H9 (cell line): ENCODE results near the gene STX16. TPM values are rescaled to one million over a fixed set of nuclear protein-coding genes. Genes with fewer than 3 reads are reported as not detected.

Source experiments
- DNase-seq: peaks from one replicate; pipeline ENCODE4 v3.0.0-alpha.2; 2017
- H2AFZ ChIP-seq: one replicate; pipeline ENCODE4 v1.6.1; 2013; ENCODE audit warnings: mild to moderate bottlenecking, low read length, control low read depth, moderate library complexity
- H2AK5ac ChIP-seq: 2 replicates; pipeline ENCODE4 v1.6.1; 2013; ENCODE audit warnings: low read length, control low read depth, mixed read lengths; ENCODE audit not compliant: insufficient read length
- H2BK120ac ChIP-seq: one replicate; pipeline ENCODE4 v1.6.1; 2013; ENCODE audit warnings: low read depth, mild to moderate bottlenecking, low read length, control low read depth, inconsistent platforms; ENCODE audit not compliant: poor library complexity, severe bottlenecking
- H2BK12ac ChIP-seq: 2 replicates; pipeline ENCODE4 v1.6.1; 2013; ENCODE audit warnings: low read length, control low read depth, mixed read lengths, low read depth; ENCODE audit not compliant: insufficient read length
- H2BK15ac ChIP-seq: 2 replicates; pipeline ENCODE4 v1.6.1; 2013; ENCODE audit warnings: low read depth, low read length, control low read depth
- H2BK20ac ChIP-seq: one replicate; pipeline ENCODE4 v1.6.1; 2013; ENCODE audit warnings: low read depth, mild to moderate bottlenecking, low read length, control low read depth, inconsistent platforms; ENCODE audit not compliant: poor library complexity, severe bottlenecking
- H2BK5ac ChIP-seq: 2 replicates; pipeline ENCODE4 v1.6.1; 2013; ENCODE audit warnings: low read length, control low read depth, mixed read lengths; ENCODE audit not compliant: insufficient read length
- H3K14ac ChIP-seq: 2 replicates; pipeline ENCODE4 v1.6.1; 2013; ENCODE audit warnings: low read length, control low read depth; ENCODE audit not compliant: insufficient read depth
- H3K18ac ChIP-seq: 2 replicates; pipeline ENCODE4 v1.6.1; 2013; ENCODE audit warnings: low read depth, mild to moderate bottlenecking, mixed read lengths, low read length, control low read depth; ENCODE audit not compliant: insufficient read length
- H3K23ac ChIP-seq: 2 replicates; pipeline ENCODE4 v1.6.1; 2013; ENCODE audit warnings: low read length, control low read depth, mixed read lengths, low read depth; ENCODE audit not compliant: insufficient read length
- H3K23me2 ChIP-seq: 2 replicates; pipeline ENCODE4 v1.6.1; 2013; ENCODE audit warnings: low read depth, mild to moderate bottlenecking, mixed read lengths, low read length, control low read depth; ENCODE audit not compliant: insufficient read length, poor library complexity, severe bottlenecking
- H3K27ac ChIP-seq: 2 replicates; pipeline ENCODE4 v1.5.1; 2013; ENCODE audit warnings: low read length, control low read depth, mixed read lengths, low read depth; ENCODE audit not compliant: insufficient read length
- H3K27me3 ChIP-seq: 2 replicates; pipeline ENCODE4 v1.6.1; 2013; ENCODE audit warnings: low read length, control low read depth, inconsistent platforms; ENCODE audit not compliant: insufficient read depth
- H3K4ac ChIP-seq: 2 replicates; pipeline ENCODE4 v1.6.1; 2013; ENCODE audit warnings: low read depth, mild to moderate bottlenecking, control low read depth, inconsistent platforms, low read length, moderate library complexity
- H3K4me1 ChIP-seq: 2 replicates; pipeline ENCODE4 v1.6.1; 2013; ENCODE audit warnings: low read length, control low read depth, inconsistent platforms; ENCODE audit not compliant: insufficient read depth
- H3K4me2 ChIP-seq: 2 replicates; pipeline ENCODE4 v1.6.1; 2013; ENCODE audit warnings: low read length, control low read depth, mixed read lengths; ENCODE audit not compliant: insufficient read length, insufficient read depth
- H3K56ac ChIP-seq: 2 replicates; pipeline ENCODE4 v1.6.1; 2013; ENCODE audit warnings: low read depth, mild to moderate bottlenecking, mixed read lengths, low read length, control low read depth; ENCODE audit not compliant: insufficient read length
- H3K79me1 ChIP-seq: 2 replicates; pipeline ENCODE4 v1.6.1; 2013; ENCODE audit warnings: low read depth, mild to moderate bottlenecking, moderate library complexity, low read length, control low read depth, inconsistent platforms; ENCODE audit not compliant: insufficient read depth, poor library complexity, severe bottlenecking
- H3K79me2 ChIP-seq: 2 replicates; pipeline ENCODE4 v1.6.1; 2013; ENCODE audit warnings: low read length, control low read depth, inconsistent platforms; ENCODE audit not compliant: insufficient read depth
- H3K9ac ChIP-seq: 2 replicates; pipeline ENCODE4 v1.6.1; 2013; ENCODE audit warnings: low read length, control low read depth, mixed read lengths; ENCODE audit not compliant: insufficient read length; ENCODE audit errors: extremely low read depth
- H3K9me3 ChIP-seq: one replicate; pipeline ENCODE4 v1.6.1; 2013; ENCODE audit warnings: low read depth, low read length, inconsistent platforms; ENCODE audit not compliant: control insufficient read depth
- H3T11ph ChIP-seq: one replicate; pipeline ENCODE4 v1.6.1; 2013; ENCODE audit warnings: mild to moderate bottlenecking, low read length, control low read depth, inconsistent platforms
- H4K20me1 ChIP-seq: one replicate; pipeline ENCODE4 v1.6.1; 2013; ENCODE audit not compliant: control insufficient read depth, insufficient read length, insufficient read depth
- H4K5ac ChIP-seq: 2 replicates; pipeline ENCODE4 v1.6.1; 2013; ENCODE audit warnings: low read depth, mild to moderate bottlenecking, mixed read lengths, low read length, control low read depth; ENCODE audit not compliant: insufficient read length
- H4K8ac ChIP-seq: replicated peaks from 2 replicates; pipeline ENCODE4 v1.6.1; 2013; ENCODE audit warnings: low read length, control low read depth, mixed read lengths, low read depth; ENCODE audit not compliant: insufficient read length
- H4K91ac ChIP-seq: 2 replicates; pipeline ENCODE4 v1.6.1; 2013; ENCODE audit warnings: low read depth, mild to moderate bottlenecking, moderate library complexity, mixed read lengths, low read length, control low read depth; ENCODE audit not compliant: insufficient read length
- H3K27ac Mint-ChIP-seq, 3 experiments: 2 replicates in 2 of 3; 3 replicates in 1 of 3; pipeline ENCODE4 v1.8.0; 2020 to 2021; ENCODE audit warnings: mixed read lengths in 3 of 3, mild to moderate bottlenecking in 1 of 3, moderate library complexity in 1 of 3
- H3K27me3 Mint-ChIP-seq: 2 replicates; pipeline ENCODE4 v1.8.0; 2021; ENCODE audit warnings: low read depth, mild to moderate bottlenecking, moderate library complexity, mixed read lengths
- H3K36me3 Mint-ChIP-seq, 3 experiments: 2 replicates in 2 of 3; 3 replicates in 1 of 3; pipeline ENCODE4 v1.8.0; 2020 to 2021; ENCODE audit warnings: low read depth in 3 of 3, mixed read lengths in 3 of 3; ENCODE audit not compliant: insufficient read depth in 1 of 3
- H3K4me1 Mint-ChIP-seq, 2 experiments: 2 replicates each; pipeline ENCODE4 v1.8.0; 2020; ENCODE audit warnings: mixed read lengths in 2 of 2
- H3K4me3 Mint-ChIP-seq, 2 experiments: 2 replicates in 1 of 2; 3 replicates in 1 of 2; pipeline ENCODE4 v1.8.0; 2020 to 2021; ENCODE audit warnings: mild to moderate bottlenecking in 2 of 2, mixed read lengths in 2 of 2, moderate library complexity in 1 of 2
- H3K9me3 Mint-ChIP-seq, 2 experiments: 2 replicates in 1 of 2; 3 replicates in 1 of 2; pipeline ENCODE4 v1.8.0; 2020; ENCODE audit warnings: mild to moderate bottlenecking in 2 of 2, mixed read lengths in 2 of 2, moderate library complexity in 1 of 2
- WGBS: extraction: QIAGEN DNeasy Blood & Tissue Kit; methylation state at CpG from one replicate; pipeline ENCODE4 v1.1.7; 2013; ENCODE audit warnings: missing lambda C conversion rate, low lambda C conversion rate, mixed read lengths; ENCODE audit not compliant: insufficient read length; ENCODE audit errors: extremely low coverage; 5-methylcytosine and 5-hydroxymethylcytosine counted together
- total RNA-seq: library from RNA; stranded (reverse); gene quantifications from 2 replicates; pipeline ENCODE4 v1.2.1, GENCODE V29; 2021
- TF ChIP-seq, protein P1 (sequence below): fragments of 200-600 bp; sonication (generic); conservative IDR thresholded peaks from 3 replicates; pipeline ENCODE4 v1.8.0; 2021; ENCODE audit warnings: antibody characterized with exemption, mild to moderate bottlenecking

STX16 gene
- total RNA-seq, 1 experiment from 2014 or later: 87.8 TPM

DNA sequence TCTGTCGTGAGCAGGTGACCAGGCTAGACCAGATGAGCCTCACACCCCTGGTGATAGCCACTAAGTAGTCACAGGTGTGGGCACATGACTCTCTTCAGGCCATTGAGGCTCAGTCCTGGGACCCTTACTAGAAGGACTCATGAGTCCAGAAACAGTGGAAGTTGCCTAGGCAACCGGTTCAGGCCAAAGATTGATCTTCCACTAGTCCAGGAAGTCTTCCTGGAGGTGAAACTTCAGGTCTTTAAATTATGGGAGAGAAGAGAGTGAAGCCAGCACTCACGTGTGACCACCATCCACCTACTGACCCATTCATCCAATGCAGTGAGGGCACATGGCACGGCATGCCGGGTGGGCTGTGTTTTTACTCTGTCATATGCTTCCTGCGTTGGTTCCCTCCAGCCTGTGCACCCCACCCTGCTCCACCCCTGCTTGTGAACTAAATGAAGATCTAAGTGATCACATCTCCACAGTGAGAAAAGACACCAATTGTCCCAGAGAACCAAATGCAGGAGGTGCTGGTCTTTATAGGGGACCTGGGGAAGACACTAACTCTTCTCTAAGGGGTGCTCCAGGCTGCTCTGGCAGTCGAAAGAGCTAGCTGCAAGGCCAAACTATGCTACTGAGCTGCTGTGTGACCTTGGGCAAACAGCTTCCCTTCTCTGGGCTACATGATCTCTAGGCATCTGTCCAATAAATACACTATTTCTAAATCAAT is 12.5 kb upstream of the STX16 start:
- Histone ChIP-seq H3K27me3 (no peaks in the 10 kb centered on the region), H4K5ac (no peak overlapping the region), H3K4ac (no peak overlapping the region), H2BK15ac (no peak overlapping the region), H2AK5ac (no peak overlapping the region), H3K4me1 (no peaks in the 10 kb centered on the region), H3K18ac (no peak overlapping the region), H2AFZ (no peak overlapping the region), H2BK20ac (no peak overlapping the region), H2BK12ac (no peak overlapping the region), H3K27ac (no peak overlapping the region), H3K23ac (no peak overlapping the region), H2BK120ac (no peak overlapping the region), H3K56ac (no peak overlapping the region), H4K8ac (no peak overlapping the region), H2BK5ac (no peak overlapping the region), H3K9me3 (no peaks in the 10 kb centered on the region), H3K79me1 (no peaks in the 10 kb centered on the region), H3T11ph (no peak overlapping the region), H3K9ac (no peak overlapping the region), H3K14ac (no peak overlapping the region), H3K79me2 (no peaks in the 10 kb centered on the region), H4K91ac (no peak overlapping the region), H3K23me2 (no peaks in the 10 kb centered on the region), H4K20me1 (peaks cover 2% of the 10 kb centered on the region), H3K4me2 (no peak overlapping the region)
- Mint-ChIP-seq H3K4me1 (peaks cover 8 to 12% of the 10 kb centered on the region in 2 experiments; a peak in 2 of 4 replicates), H3K27ac (no peak overlapping the region), H3K27me3 (peaks cover 11% of the 10 kb centered on the region), H3K36me3 (no peaks in the 10 kb centered on the region; a peak in 1 of 7 replicates), H3K4me3 (no peak overlapping the region), H3K9me3 (no peaks in the 10 kb centered on the region; a peak in 3 of 5 replicates)
- no peak for DNase-seq
- no CpG with 5 or more reads among the region's 7 CpGs for WGBS
- TF ChIP-seq, protein P1, sequence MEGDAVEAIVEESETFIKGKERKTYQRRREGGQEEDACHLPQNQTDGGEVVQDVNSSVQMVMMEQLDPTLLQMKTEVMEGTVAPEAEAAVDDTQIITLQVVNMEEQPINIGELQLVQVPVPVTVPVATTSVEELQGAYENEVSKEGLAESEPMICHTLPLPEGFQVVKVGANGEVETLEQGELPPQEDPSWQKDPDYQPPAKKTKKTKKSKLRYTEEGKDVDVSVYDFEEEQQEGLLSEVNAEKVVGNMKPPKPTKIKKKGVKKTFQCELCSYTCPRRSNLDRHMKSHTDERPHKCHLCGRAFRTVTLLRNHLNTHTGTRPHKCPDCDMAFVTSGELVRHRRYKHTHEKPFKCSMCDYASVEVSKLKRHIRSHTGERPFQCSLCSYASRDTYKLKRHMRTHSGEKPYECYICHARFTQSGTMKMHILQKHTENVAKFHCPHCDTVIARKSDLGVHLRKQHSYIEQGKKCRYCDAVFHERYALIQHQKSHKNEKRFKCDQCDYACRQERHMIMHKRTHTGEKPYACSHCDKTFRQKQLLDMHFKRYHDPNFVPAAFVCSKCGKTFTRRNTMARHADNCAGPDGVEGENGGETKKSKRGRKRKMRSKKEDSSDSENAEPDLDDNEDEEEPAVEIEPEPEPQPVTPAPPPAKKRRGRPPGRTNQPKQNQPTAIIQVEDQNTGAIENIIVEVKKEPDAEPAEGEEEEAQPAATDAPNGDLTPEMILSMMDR: no peak
